ENCODE measurements around the gene NRXN3. TPM values are rescaled to one million over a fixed set of nuclear protein-coding genes. Genes with fewer than 3 reads are reported as not detected.
A peak's percentile ranks its signal among the peaks of the same experiment; 100 is the strongest.

The NRXN3 gene
- total and polyA plus RNA-seq, 2 of the 13 experiments (the other 11 are each of a cell fraction or from before 2014, with no cell fraction given): 0.03 TPM; not detected in 1

- no peak for TF ChIP-seq ZNF790 (CRISPR knock-in tag; IDR thresholded peaks at IDR 0.05; ENCODE audit: borderline replicate concordance)
- TF ChIP-seq ZEB1 (IDR thresholded peaks at IDR 0.05; ENCODE audit: insufficient replicate concordance, low read depth): no peak
- no peak for TF ChIP-seq ZBTB3 (CRISPR knock-in tag; IDR thresholded peaks at IDR 0.05; ENCODE audit: borderline replicate concordance, low read depth)
- no peak for TF ChIP-seq ZNF841 (CRISPR knock-in tag; IDR thresholded peaks at IDR 0.05; ENCODE audit: borderline replicate concordance)
- no peak for TF ChIP-seq ZNF326 (CRISPR knock-in tag; IDR thresholded peaks at IDR 0.05; ENCODE audit: borderline replicate concordance)
- TF ChIP-seq IRX3 (CRISPR knock-in tag; IDR thresholded peaks at IDR 0.05; ENCODE audit: borderline replicate concordance, low read depth): no peak
- TF ChIP-seq HDAC1 (CRISPR knock-in tag; IDR thresholded peaks at IDR 0.05): no peak
- TF ChIP-seq DNMT1 (CRISPR knock-in tag; IDR thresholded peaks at IDR 0.05): no peak
- TF ChIP-seq NCOA1 (CRISPR knock-in tag; IDR thresholded peaks at IDR 0.05): no peak
- TF ChIP-seq ZNF782 (CRISPR knock-in tag; IDR thresholded peaks at IDR 0.05; ENCODE audit: borderline replicate concordance): no peak
- TF ChIP-seq ZNF543 (CRISPR knock-in tag; IDR thresholded peaks at IDR 0.05): no peak
- no peak for TF ChIP-seq ZBTB1 (CRISPR knock-in tag; IDR thresholded peaks at IDR 0.05; ENCODE audit: borderline replicate concordance)
- no peak for TF ChIP-seq CENPBD1 (CRISPR knock-in tag; IDR thresholded peaks at IDR 0.05; ENCODE audit: borderline replicate concordance, low read depth)
- no peak for TF ChIP-seq ZNF124 (CRISPR knock-in tag; IDR thresholded peaks at IDR 0.05)
- TF ChIP-seq RXRA (CRISPR knock-in tag; IDR thresholded peaks at IDR 0.05): no peak
- no peak for TF ChIP-seq ZNF839 (CRISPR knock-in tag; IDR thresholded peaks at IDR 0.05; ENCODE audit: borderline replicate concordance)
- no peak for TF ChIP-seq ZNF383 (CRISPR knock-in tag; IDR thresholded peaks at IDR 0.05; ENCODE audit: borderline replicate concordance)
- TF ChIP-seq AGO2 (optimal IDR thresholded peaks at IDR 0.05; ENCODE audit: low read depth, low read length): no peak
- TF ChIP-seq THYN1 (CRISPR knock-in tag; IDR thresholded peaks at IDR 0.05; ENCODE audit: borderline replicate concordance, low read depth): no peak
- TF ChIP-seq ZNF335 (CRISPR knock-in tag; IDR thresholded peaks at IDR 0.05): no peak
- TF ChIP-seq POLR2A (IDR thresholded peaks at IDR 0.05; ENCODE audit: insufficient read depth in 1 of 2, low read depth in 2 of 2, low read length in 2 of 2): no peak
- no peak for TF ChIP-seq CSRNP1 (CRISPR knock-in tag; IDR thresholded peaks at IDR 0.05)
- TF ChIP-seq THAP9 (CRISPR knock-in tag; IDR thresholded peaks at IDR 0.05; ENCODE audit: borderline replicate concordance): no peak
- peak; percentile 78 for TF ChIP-seq STAG1 (CRISPR knock-in tag; IDR thresholded peaks at IDR 0.05)
These were observed 396.1 kb downstream of the NRXN3 start (continued) for GRCh38 chr14:78566026-78566858.

All from HepG2 (cell line).